Transverse colon (tissue), 4 donors: ENCODE data around the gene CINP.

ENCODE experiments used
- CTCF ChIP-seq, 5 experiments: fragments of 200-600 bp in 3 of 5; fragments of 450-650 bp in 2 of 5; sonication (generic) in 3 of 5; IDR thresholded peaks; 1 replicate in 2 of 5; 2 replicates in 3 of 5; pipeline ENCODE4 v1.5.1; 2016 to 2017; ENCODE audit warnings: antibody characterized with exemption in 5 of 5, inconsistent platforms in 3 of 5, mild to moderate bottlenecking in 2 of 5, moderate library complexity in 1 of 5
- POLR2AphosphoS5 ChIP-seq, 3 donors: sonication (generic); formaldehyde crosslinking; IDR thresholded peaks; one replicate each; pipeline ENCODE4 v1.6.1; 2016; ENCODE audit warnings: antibody characterized with exemption in 3 of 3

- TF ChIP-seq CTCF (IDR thresholded peaks at IDR 0.05) (no peak), POLR2AphosphoS5 (IDR thresholded peaks at IDR 0.05) (no peak)
These were observed 36.1 kb downstream of the CINP start for GRCh38 chr14:102326583-102326982.
